H9 (cell line): ENCODE measurements around the gene METTL22. TPM values are rescaled to one million over a fixed set of nuclear protein-coding genes. Genes with fewer than 3 reads are reported as not detected.
A peak's percentile ranks its signal among the peaks of the same experiment; 100 is the strongest.

ENCODE experiments used
- DNase-seq: peaks from one replicate; pipeline ENCODE4 v3.0.0-alpha.2; 2017
- H2AFZ ChIP-seq: one replicate; pipeline ENCODE4 v1.6.1; 2013; ENCODE audit warnings: mild to moderate bottlenecking, low read length, control low read depth, moderate library complexity
- H2AK5ac ChIP-seq: 2 replicates; pipeline ENCODE4 v1.6.1; 2013; ENCODE audit warnings: low read length, control low read depth, mixed read lengths; ENCODE audit not compliant: insufficient read length
- H2BK120ac ChIP-seq: one replicate; pipeline ENCODE4 v1.6.1; 2013; ENCODE audit warnings: low read depth, mild to moderate bottlenecking, low read length, control low read depth, inconsistent platforms; ENCODE audit not compliant: poor library complexity, severe bottlenecking
- H2BK12ac ChIP-seq: 2 replicates; pipeline ENCODE4 v1.6.1; 2013; ENCODE audit warnings: low read length, control low read depth, mixed read lengths, low read depth; ENCODE audit not compliant: insufficient read length
- H2BK15ac ChIP-seq: 2 replicates; pipeline ENCODE4 v1.6.1; 2013; ENCODE audit warnings: low read depth, low read length, control low read depth
- H2BK20ac ChIP-seq: one replicate; pipeline ENCODE4 v1.6.1; 2013; ENCODE audit warnings: low read depth, mild to moderate bottlenecking, low read length, control low read depth, inconsistent platforms; ENCODE audit not compliant: poor library complexity, severe bottlenecking
- H2BK5ac ChIP-seq: 2 replicates; pipeline ENCODE4 v1.6.1; 2013; ENCODE audit warnings: low read length, control low read depth, mixed read lengths; ENCODE audit not compliant: insufficient read length
- H3K14ac ChIP-seq: 2 replicates; pipeline ENCODE4 v1.6.1; 2013; ENCODE audit warnings: low read length, control low read depth; ENCODE audit not compliant: insufficient read depth
- H3K18ac ChIP-seq: 2 replicates; pipeline ENCODE4 v1.6.1; 2013; ENCODE audit warnings: low read depth, mild to moderate bottlenecking, mixed read lengths, low read length, control low read depth; ENCODE audit not compliant: insufficient read length
- H3K23ac ChIP-seq: 2 replicates; pipeline ENCODE4 v1.6.1; 2013; ENCODE audit warnings: low read length, control low read depth, mixed read lengths, low read depth; ENCODE audit not compliant: insufficient read length
- H3K23me2 ChIP-seq: 2 replicates; pipeline ENCODE4 v1.6.1; 2013; ENCODE audit warnings: low read depth, mild to moderate bottlenecking, mixed read lengths, low read length, control low read depth; ENCODE audit not compliant: insufficient read length, poor library complexity, severe bottlenecking
- H3K27ac ChIP-seq: 2 replicates; pipeline ENCODE4 v1.5.1; 2013; ENCODE audit warnings: low read length, control low read depth, mixed read lengths, low read depth; ENCODE audit not compliant: insufficient read length
- H3K27me3 ChIP-seq: 2 replicates; pipeline ENCODE4 v1.6.1; 2013; ENCODE audit warnings: low read length, control low read depth, inconsistent platforms; ENCODE audit not compliant: insufficient read depth
- H3K4ac ChIP-seq: 2 replicates; pipeline ENCODE4 v1.6.1; 2013; ENCODE audit warnings: low read depth, mild to moderate bottlenecking, control low read depth, inconsistent platforms, low read length, moderate library complexity
- H3K4me1 ChIP-seq: 2 replicates; pipeline ENCODE4 v1.6.1; 2013; ENCODE audit warnings: low read length, control low read depth, inconsistent platforms; ENCODE audit not compliant: insufficient read depth
- H3K4me2 ChIP-seq: 2 replicates; pipeline ENCODE4 v1.6.1; 2013; ENCODE audit warnings: low read length, control low read depth, mixed read lengths; ENCODE audit not compliant: insufficient read length, insufficient read depth
- H3K56ac ChIP-seq: 2 replicates; pipeline ENCODE4 v1.6.1; 2013; ENCODE audit warnings: low read depth, mild to moderate bottlenecking, mixed read lengths, low read length, control low read depth; ENCODE audit not compliant: insufficient read length
- H3K79me1 ChIP-seq: 2 replicates; pipeline ENCODE4 v1.6.1; 2013; ENCODE audit warnings: low read depth, mild to moderate bottlenecking, moderate library complexity, low read length, control low read depth, inconsistent platforms; ENCODE audit not compliant: insufficient read depth, poor library complexity, severe bottlenecking
- H3K79me2 ChIP-seq: 2 replicates; pipeline ENCODE4 v1.6.1; 2013; ENCODE audit warnings: low read length, control low read depth, inconsistent platforms; ENCODE audit not compliant: insufficient read depth
- H3K9ac ChIP-seq: 2 replicates; pipeline ENCODE4 v1.6.1; 2013; ENCODE audit warnings: low read length, control low read depth, mixed read lengths; ENCODE audit not compliant: insufficient read length; ENCODE audit errors: extremely low read depth
- H3K9me3 ChIP-seq: one replicate; pipeline ENCODE4 v1.6.1; 2013; ENCODE audit warnings: low read depth, low read length, inconsistent platforms; ENCODE audit not compliant: control insufficient read depth
- H3T11ph ChIP-seq: one replicate; pipeline ENCODE4 v1.6.1; 2013; ENCODE audit warnings: mild to moderate bottlenecking, low read length, control low read depth, inconsistent platforms
- H4K20me1 ChIP-seq: one replicate; pipeline ENCODE4 v1.6.1; 2013; ENCODE audit not compliant: control insufficient read depth, insufficient read length, insufficient read depth
- H4K5ac ChIP-seq: 2 replicates; pipeline ENCODE4 v1.6.1; 2013; ENCODE audit warnings: low read depth, mild to moderate bottlenecking, mixed read lengths, low read length, control low read depth; ENCODE audit not compliant: insufficient read length
- H4K8ac ChIP-seq: replicated peaks from 2 replicates; pipeline ENCODE4 v1.6.1; 2013; ENCODE audit warnings: low read length, control low read depth, mixed read lengths, low read depth; ENCODE audit not compliant: insufficient read length
- H4K91ac ChIP-seq: 2 replicates; pipeline ENCODE4 v1.6.1; 2013; ENCODE audit warnings: low read depth, mild to moderate bottlenecking, moderate library complexity, mixed read lengths, low read length, control low read depth; ENCODE audit not compliant: insufficient read length
- H3K27ac Mint-ChIP-seq, 3 experiments: 2 replicates in 2 of 3; 3 replicates in 1 of 3; pipeline ENCODE4 v1.8.0; 2020 to 2021; ENCODE audit warnings: mixed read lengths in 3 of 3, mild to moderate bottlenecking in 1 of 3, moderate library complexity in 1 of 3
- H3K27me3 Mint-ChIP-seq: 2 replicates; pipeline ENCODE4 v1.8.0; 2021; ENCODE audit warnings: low read depth, mild to moderate bottlenecking, moderate library complexity, mixed read lengths
- H3K36me3 Mint-ChIP-seq, 3 experiments: 2 replicates in 2 of 3; 3 replicates in 1 of 3; pipeline ENCODE4 v1.8.0; 2020 to 2021; ENCODE audit warnings: low read depth in 3 of 3, mixed read lengths in 3 of 3; ENCODE audit not compliant: insufficient read depth in 1 of 3
- H3K4me1 Mint-ChIP-seq, 2 experiments: 2 replicates each; pipeline ENCODE4 v1.8.0; 2020; ENCODE audit warnings: mixed read lengths in 2 of 2
- H3K4me3 Mint-ChIP-seq, 2 experiments: 2 replicates in 1 of 2; 3 replicates in 1 of 2; pipeline ENCODE4 v1.8.0; 2020 to 2021; ENCODE audit warnings: mild to moderate bottlenecking in 2 of 2, mixed read lengths in 2 of 2, moderate library complexity in 1 of 2
- H3K9me3 Mint-ChIP-seq, 2 experiments: 2 replicates in 1 of 2; 3 replicates in 1 of 2; pipeline ENCODE4 v1.8.0; 2020; ENCODE audit warnings: mild to moderate bottlenecking in 2 of 2, mixed read lengths in 2 of 2, moderate library complexity in 1 of 2
- CTCF ChIP-seq: fragments of 200-600 bp; sonication (generic); conservative IDR thresholded peaks from 3 replicates; pipeline ENCODE4 v1.8.0; 2021; ENCODE audit warnings: antibody characterized with exemption, mild to moderate bottlenecking
- WGBS: extraction: QIAGEN DNeasy Blood & Tissue Kit; methylation state at CpG from one replicate; pipeline ENCODE4 v1.1.7; 2013; ENCODE audit warnings: missing lambda C conversion rate, low lambda C conversion rate, mixed read lengths; ENCODE audit not compliant: insufficient read length; ENCODE audit errors: extremely low coverage; 5-methylcytosine and 5-hydroxymethylcytosine counted together
- total RNA-seq: library from RNA; stranded (reverse); gene quantifications from 2 replicates; pipeline ENCODE4 v1.2.1, GENCODE V29; 2021

The METTL22 gene
- total RNA-seq, 1 experiment from 2014 or later, result 51.9 TPM

- Histone ChIP-seq H2AK5ac (no peak overlapping the region), H2BK15ac (no peak overlapping the region), H3K23me2 (no peaks in the 10 kb centered on the region), H4K5ac (no peak overlapping the region), H2BK5ac (no peak overlapping the region), H3K79me1 (no peaks in the 10 kb centered on the region), H2BK120ac (no peak overlapping the region), H3K27me3 (no peaks in the 10 kb centered on the region), H3K9me3 (no peaks in the 10 kb centered on the region), H3K79me2 (no peaks in the 10 kb centered on the region), H3K56ac (no peak overlapping the region), H2BK20ac (no peak overlapping the region), H4K20me1 (no peaks in the 10 kb centered on the region), H2AFZ (no peak overlapping the region), H3K27ac (no peak overlapping the region), H3K14ac (no peak overlapping the region), H4K8ac (no peak overlapping the region), H3T11ph (no peak overlapping the region), H2BK12ac (no peak overlapping the region), H3K4me1 (peaks cover 2% of the 10 kb centered on the region; the same call in 1 of the 2 replicates), H3K9ac (no peak overlapping the region), H3K23ac (no peak overlapping the region), H3K4ac (no peak overlapping the region), H3K18ac (no peak overlapping the region), H4K91ac (no peak overlapping the region), H3K4me2 (no peak overlapping the region)
- Mint-ChIP-seq H3K27ac (peak overlapping the region in 2 of 3 experiments; percentile 4 to 24; a peak in 3 of 7 replicates), H3K27me3 (no peaks in the 10 kb centered on the region; the same call in 1 of the 2 replicates), H3K36me3 (no peaks in the 10 kb centered on the region), H3K9me3 (no peaks in the 10 kb centered on the region), H3K4me3 (no peak overlapping the region), H3K4me1 (peaks cover 4% of the 10 kb centered on the region in 2 experiments)
- DNase-seq, result no peak
- WGBS, result no CpG with 5 or more reads among the region's 12 CpGs
- no peak for TF ChIP-seq CTCF
Measured at GRCh38 chr16:8696880-8697279, 75.4 kb downstream of the METTL22 start.
